ENCODE measurements around the gene MYO5B. TPM values are rescaled to one million over a fixed set of nuclear protein-coding genes. Genes with fewer than 3 reads are reported as not detected.

The MYO5B gene
- total RNA-seq, 1 donor: under 0.01 TPM

DNA sequence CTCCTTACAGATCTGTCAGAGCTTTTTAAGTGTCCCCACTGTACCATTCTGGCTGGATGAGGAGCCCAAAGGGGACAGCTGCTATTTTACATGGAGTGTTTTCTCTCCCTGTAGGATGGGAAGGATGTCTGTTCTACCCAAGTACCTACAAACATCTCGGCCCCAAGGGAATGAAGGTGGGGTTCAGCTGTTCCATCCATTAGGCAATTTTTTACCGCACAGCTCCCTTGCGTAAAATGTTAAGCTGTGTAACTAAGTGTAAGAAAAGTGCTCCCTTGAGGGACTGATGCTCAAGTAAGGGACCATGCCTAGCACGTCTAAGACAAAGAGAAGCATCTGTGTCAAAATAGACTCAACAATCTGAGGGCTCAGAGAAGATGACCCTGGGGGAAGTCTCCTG lies 180.3 kb downstream of the MYO5B start:
- no peak overlapping the region for H3K4me3 ChIP-seq (ENCODE audit: low read depth, low read length)
- no peak for DNase-seq (ENCODE audit: low read depth)
- no peak for TF ChIP-seq CTCF (IDR thresholded peaks at IDR 0.05; ENCODE audit: insufficient read depth, low read depth, low read length)

DNA sequence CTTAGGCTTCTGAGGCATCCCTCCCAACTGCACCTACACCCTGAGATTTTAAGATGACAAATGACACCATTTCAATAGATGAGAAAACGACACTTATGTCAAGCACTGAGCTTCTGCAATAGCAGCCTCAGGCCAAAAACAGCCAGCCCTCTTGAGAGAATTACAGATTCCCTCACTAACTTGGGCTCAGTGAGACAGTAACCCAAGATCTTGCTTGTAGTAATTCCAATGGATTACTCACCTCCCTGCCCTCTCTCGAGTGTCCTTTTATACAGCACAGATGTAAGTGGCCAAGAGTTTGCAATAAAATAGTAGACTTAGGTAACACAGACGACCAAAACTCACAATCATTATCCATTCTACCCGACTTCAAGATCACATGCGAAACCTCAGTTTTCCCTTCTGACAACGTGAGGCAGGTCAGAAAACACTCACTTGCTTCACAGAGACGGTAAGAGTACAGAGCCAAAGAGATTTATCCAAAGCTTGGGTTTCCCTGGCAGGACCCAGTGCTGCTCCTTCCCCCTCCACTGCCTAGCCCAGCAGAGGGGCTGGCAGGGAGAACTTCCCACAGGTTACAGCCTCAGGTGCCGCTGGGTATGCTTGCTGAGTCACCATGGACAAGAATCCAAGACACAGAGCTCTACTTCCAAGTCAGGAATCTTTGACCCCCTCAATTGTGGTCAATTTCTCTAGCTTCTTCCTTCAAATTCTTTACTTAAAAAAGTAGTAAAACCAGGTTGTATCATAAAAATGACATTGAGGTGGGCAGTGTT lies 181.4 kb downstream of the MYO5B start:
- no peak overlapping the region for H3K4me3 ChIP-seq (ENCODE audit: low read depth, low read length)
- no peak for TF ChIP-seq CTCF (IDR thresholded peaks at IDR 0.05; ENCODE audit: insufficient read depth, low read depth, low read length)
- peak; percentile 27 for DNase-seq (ENCODE audit: low read depth)

DNA sequence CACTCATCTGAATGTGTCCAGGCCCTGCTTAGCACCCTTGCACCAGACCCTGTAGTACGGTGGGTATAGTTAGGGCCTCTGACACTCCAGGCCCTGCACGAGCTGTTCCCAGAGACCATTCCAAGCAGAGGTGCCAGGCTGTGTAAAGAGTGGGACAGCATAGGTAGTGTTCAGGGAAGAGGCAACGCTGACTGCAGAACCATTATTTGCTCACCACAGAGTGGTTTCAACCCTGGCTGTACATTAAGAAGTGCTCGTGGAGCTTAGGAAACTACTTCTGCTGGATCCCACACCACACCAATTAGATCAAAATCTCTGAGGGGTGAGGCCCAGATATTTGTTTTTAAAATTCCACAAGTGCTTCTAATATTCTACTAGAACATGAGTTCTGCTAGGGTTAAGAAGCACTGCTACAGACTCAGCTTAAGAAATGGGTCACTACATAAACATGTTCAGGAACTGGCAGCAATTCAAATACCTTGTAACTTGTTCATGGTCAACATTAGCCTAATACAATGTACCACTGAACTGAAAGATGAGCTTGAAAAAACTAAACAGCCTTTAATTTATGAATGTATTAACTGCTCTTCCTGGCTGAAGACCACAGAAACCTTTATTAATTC lies 183.0 kb downstream of the MYO5B start:
- TF ChIP-seq CTCF (IDR thresholded peaks at IDR 0.05; ENCODE audit: insufficient read depth, low read depth, low read length): no peak
- DNase-seq (ENCODE audit: low read depth): peak; percentile 75
- no peak overlapping the region for H3K4me3 ChIP-seq (ENCODE audit: low read depth, low read length)

DNA sequence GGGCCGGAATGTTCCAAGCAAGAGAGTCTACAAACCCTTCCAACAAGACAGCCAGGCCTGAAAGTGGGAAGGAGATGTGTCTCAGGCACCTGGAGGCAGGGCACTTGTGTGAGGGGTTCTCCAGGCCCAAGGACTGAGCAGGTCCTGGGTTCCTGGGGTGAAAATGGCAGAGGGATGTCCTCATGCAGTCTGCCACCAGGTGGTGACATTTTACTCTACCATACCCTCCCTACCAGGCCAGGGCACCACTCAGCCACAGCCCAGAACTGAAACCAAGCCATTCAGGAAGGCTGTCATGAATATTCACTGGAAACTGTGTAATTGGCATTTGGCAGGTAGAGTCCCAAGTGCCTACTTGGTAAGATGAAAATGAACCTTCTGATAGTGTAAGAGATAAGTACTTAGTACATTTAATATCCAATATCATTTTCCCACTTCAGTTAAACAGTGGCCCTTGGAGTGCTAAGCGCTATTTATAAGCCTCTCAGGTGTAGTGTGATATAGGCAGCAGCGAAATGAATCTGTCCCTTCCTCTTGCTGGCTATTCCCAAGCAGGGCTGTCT lies 185.1 kb downstream of the MYO5B start:
- no peak overlapping the region for H3K4me3 ChIP-seq (ENCODE audit: low read depth, low read length)
- peak; percentile 53 for TF ChIP-seq CTCF (IDR thresholded peaks at IDR 0.05; ENCODE audit: insufficient read depth, low read depth, low read length)
- peak; percentile 26 for DNase-seq (ENCODE audit: low read depth)

DNA sequence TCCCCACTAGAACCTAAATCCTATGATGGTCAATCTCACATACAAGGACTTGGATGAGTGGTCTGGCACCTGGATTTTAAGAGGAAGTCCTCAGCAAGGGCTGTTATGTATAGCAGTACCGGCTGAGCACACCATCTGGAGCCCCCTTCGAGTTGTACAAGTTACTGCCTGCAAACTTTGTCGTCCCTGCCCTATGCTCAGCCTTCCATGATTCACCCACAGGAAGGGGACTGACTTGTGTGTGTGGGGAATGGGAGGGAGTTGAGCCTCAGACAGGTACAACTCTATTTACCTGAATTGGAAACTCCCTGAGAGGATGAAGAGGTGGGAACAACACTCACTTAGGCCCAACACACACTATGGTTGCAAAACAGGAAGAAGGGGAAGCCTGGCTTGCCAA lies 186.6 kb downstream of the MYO5B start:
- TF ChIP-seq CTCF (IDR thresholded peaks at IDR 0.05; ENCODE audit: insufficient read depth, low read depth, low read length): no peak
- DNase-seq (ENCODE audit: low read depth): no peak
- no peak overlapping the region for H3K4me3 ChIP-seq (ENCODE audit: low read depth, low read length)

- no peak for TF ChIP-seq CTCF (IDR thresholded peaks at IDR 0.05; ENCODE audit: insufficient read depth, low read depth, low read length)
- no peak for DNase-seq (ENCODE audit: low read depth)
- no peak overlapping the region for H3K4me3 ChIP-seq (ENCODE audit: low read depth, low read length)
These were observed 188.4 kb downstream of the MYO5B start for GRCh38 chr18:50006470-50007046.
